Astrocyte (in vitro differentiated cells and primary cell): Measurements from ENCODE around the gene DAP. TPM values are rescaled to one million over a fixed set of nuclear protein-coding genes. Genes with fewer than 3 reads are reported as not detected.

Source experiments
- DNase-seq: peaks from one replicate; pipeline ENCODE4 v3.0.0-alpha.2; 2010; ENCODE audit warnings: low read depth
- FAIRE-seq: peaks from 2 replicates; lab custom pipeline; 2011; peaks lifted over from hg19 to GRCh38; lab: Jason Lieb, UNC
- H2AFZ ChIP-seq: 2 replicates; pipeline ENCODE4 v1.6.0; 2012; ENCODE audit warnings: low read depth, low read length, inconsistent platforms
- H3K27ac ChIP-seq: 2 replicates; pipeline ENCODE4 v1.5.1; 2011; ENCODE audit warnings: low read depth, low read length, inconsistent platforms
- H3K27me3 ChIP-seq: 2 replicates; pipeline ENCODE4 v1.6.0; 2011; ENCODE audit warnings: low read length, inconsistent platforms; ENCODE audit not compliant: insufficient read depth
- H3K36me3 ChIP-seq: 2 replicates; pipeline ENCODE4 v1.5.1; 2011; ENCODE audit warnings: low read length, inconsistent platforms; ENCODE audit not compliant: insufficient read depth
- H3K4me1 ChIP-seq: 2 replicates; pipeline ENCODE4 v1.5.1; 2011; ENCODE audit warnings: low read length, inconsistent platforms; ENCODE audit not compliant: insufficient read depth
- H3K4me2 ChIP-seq: 2 replicates; pipeline ENCODE4 v1.6.0; 2012; ENCODE audit warnings: low read length, inconsistent platforms
- H3K4me3 ChIP-seq: 2 replicates; pipeline ENCODE4 v1.5.1; 2011; ENCODE audit warnings: low read depth, mild to moderate bottlenecking, low read length, inconsistent platforms; ENCODE audit not compliant: insufficient read depth
- H3K79me2 ChIP-seq: 2 replicates; pipeline ENCODE4 v1.6.0; 2012; ENCODE audit warnings: mild to moderate bottlenecking, low read length, inconsistent platforms; ENCODE audit not compliant: insufficient read depth
- H3K9ac ChIP-seq: 2 replicates; pipeline ENCODE4 v1.6.0; 2012; ENCODE audit warnings: mild to moderate bottlenecking, low read length, inconsistent platforms
- H3K9me3 ChIP-seq: 2 replicates; pipeline ENCODE4 v1.5.1; 2012; ENCODE audit warnings: low read depth, mild to moderate bottlenecking, low read length, inconsistent platforms; ENCODE audit not compliant: insufficient read depth
- H4K20me1 ChIP-seq: 2 replicates; pipeline ENCODE4 v1.6.0; 2012; ENCODE audit warnings: low read length, inconsistent platforms; ENCODE audit not compliant: insufficient read depth
- H3K27ac Mint-ChIP-seq: one replicate; pipeline ENCODE4 v1.8.0; 2021; ENCODE audit warnings: mild to moderate bottlenecking, mixed read lengths; ENCODE audit not compliant: unreplicated experiment
- H3K27me3 Mint-ChIP-seq: one replicate; pipeline ENCODE4 v1.8.0; 2021; ENCODE audit warnings: low read depth, mixed read lengths; ENCODE audit not compliant: unreplicated experiment
- H3K36me3 Mint-ChIP-seq: one replicate; pipeline ENCODE4 v1.8.0; 2021; ENCODE audit warnings: low read depth, mixed read lengths; ENCODE audit not compliant: unreplicated experiment
- H3K4me1 Mint-ChIP-seq: one replicate; pipeline ENCODE4 v1.8.0; 2021; ENCODE audit warnings: low read depth, mixed read lengths; ENCODE audit not compliant: unreplicated experiment
- H3K4me3 Mint-ChIP-seq: one replicate; pipeline ENCODE4 v1.8.0; 2021; ENCODE audit warnings: mild to moderate bottlenecking, moderate library complexity, mixed read lengths; ENCODE audit not compliant: unreplicated experiment
- H3K9me3 Mint-ChIP-seq: one replicate; pipeline ENCODE4 v1.8.0; 2021; ENCODE audit warnings: mild to moderate bottlenecking, mixed read lengths; ENCODE audit not compliant: unreplicated experiment
- EZH2 ChIP-seq: IDR thresholded peaks from 2 replicates; pipeline ENCODE4 v1.6.1; 2012; ENCODE audit warnings: mild to moderate bottlenecking, low read length, inconsistent platforms; ENCODE audit not compliant: insufficient read depth
- total RNA-seq: library from RNA; stranded (reverse); gene quantifications from 2 replicates; pipeline ENCODE4 v1.2.1, GENCODE V29; 2021
- TF ChIP-seq, protein P1 (sequence below): IDR thresholded peaks from 2 replicates; pipeline ENCODE4 v1.5.1; 2011; ENCODE audit warnings: low read depth, mild to moderate bottlenecking, inconsistent platforms, low read length, moderate library complexity; ENCODE audit not compliant: insufficient read depth

Gene DAP
- total RNA-seq, 1 donor from 2014 or later, result 239 TPM

DNA sequence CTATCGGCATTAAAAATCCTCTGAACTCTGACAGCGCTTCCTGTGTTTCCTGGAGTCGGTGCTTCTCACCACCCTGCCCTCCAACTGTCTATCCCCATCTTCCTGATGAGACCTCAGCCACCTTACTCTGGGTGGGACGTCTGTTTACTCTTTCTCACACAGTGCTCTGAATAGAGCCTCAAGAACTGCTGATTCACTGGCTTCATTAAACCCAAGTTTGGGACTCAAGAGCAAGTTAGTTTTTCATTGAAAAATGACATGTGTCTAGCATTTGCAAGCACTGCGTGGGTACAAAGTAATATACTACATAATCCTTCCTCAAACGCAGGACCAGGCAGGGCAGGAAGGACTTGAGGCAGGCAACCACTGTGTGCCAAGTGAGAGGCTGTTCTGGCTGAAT is 49.5 kb downstream of the DAP start:
- Histone ChIP-seq H3K4me3 (no peak overlapping the region), H3K4me2 (no peak overlapping the region), H4K20me1 (peaks cover 76% of the 10 kb centered on the region), H3K4me1 (peaks cover 18% of the 10 kb centered on the region), H2AFZ (no peak overlapping the region), H3K9ac (no peak overlapping the region), H3K9me3 (no peaks in the 10 kb centered on the region), H3K36me3 (peaks cover 3% of the 10 kb centered on the region), H3K27ac (no peak overlapping the region), H3K79me2 (peaks cover 48% of the 10 kb centered on the region), H3K27me3 (no peaks in the 10 kb centered on the region)
- FAIRE-seq, result no peak
- Mint-ChIP-seq H3K27ac (no peak overlapping the region), H3K27me3 (no peaks in the 10 kb centered on the region), H3K36me3 (peaks cover 42% of the 10 kb centered on the region), H3K4me1 (peaks cover 13% of the 10 kb centered on the region), H3K9me3 (peaks cover 2% of the 10 kb centered on the region), H3K4me3 (no peak overlapping the region)
- DNase-seq, result no peak
- no peak for TF ChIP-seq EZH2
- TF ChIP-seq, protein P1, sequence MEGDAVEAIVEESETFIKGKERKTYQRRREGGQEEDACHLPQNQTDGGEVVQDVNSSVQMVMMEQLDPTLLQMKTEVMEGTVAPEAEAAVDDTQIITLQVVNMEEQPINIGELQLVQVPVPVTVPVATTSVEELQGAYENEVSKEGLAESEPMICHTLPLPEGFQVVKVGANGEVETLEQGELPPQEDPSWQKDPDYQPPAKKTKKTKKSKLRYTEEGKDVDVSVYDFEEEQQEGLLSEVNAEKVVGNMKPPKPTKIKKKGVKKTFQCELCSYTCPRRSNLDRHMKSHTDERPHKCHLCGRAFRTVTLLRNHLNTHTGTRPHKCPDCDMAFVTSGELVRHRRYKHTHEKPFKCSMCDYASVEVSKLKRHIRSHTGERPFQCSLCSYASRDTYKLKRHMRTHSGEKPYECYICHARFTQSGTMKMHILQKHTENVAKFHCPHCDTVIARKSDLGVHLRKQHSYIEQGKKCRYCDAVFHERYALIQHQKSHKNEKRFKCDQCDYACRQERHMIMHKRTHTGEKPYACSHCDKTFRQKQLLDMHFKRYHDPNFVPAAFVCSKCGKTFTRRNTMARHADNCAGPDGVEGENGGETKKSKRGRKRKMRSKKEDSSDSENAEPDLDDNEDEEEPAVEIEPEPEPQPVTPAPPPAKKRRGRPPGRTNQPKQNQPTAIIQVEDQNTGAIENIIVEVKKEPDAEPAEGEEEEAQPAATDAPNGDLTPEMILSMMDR, result no peak

DNA sequence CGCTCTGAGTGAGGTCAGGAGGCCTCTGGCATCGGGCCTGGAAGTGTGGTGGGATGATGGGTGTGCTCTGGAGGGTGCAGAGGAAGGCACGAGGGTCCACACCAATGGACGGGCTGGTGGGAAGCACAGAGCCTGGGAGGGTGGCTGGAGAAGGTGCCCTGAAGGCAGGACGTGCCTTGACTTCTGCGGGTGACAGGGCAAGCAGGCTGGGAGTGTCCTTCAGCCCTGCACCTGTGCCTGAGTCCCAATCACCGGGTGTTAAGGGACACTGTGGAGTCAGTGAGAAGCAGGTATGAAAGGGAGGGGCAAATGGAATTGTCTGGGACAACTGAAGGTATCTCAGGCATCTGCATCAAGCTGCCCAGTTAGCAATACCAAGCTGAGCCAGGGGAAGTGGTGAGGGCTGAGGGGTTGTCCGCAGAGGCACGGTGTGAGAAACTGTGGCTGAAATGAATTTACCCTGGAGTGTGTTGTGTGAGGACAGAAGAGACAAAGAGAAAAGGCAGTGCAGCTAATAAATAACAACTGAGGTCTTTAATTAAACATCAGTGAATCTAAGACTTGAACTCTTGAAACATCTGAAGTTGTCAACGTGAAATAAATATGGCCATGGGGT is 50.4 kb downstream of the DAP start:
- H3K4me1 ChIP-seq, result peaks cover 26% of the 10 kb centered on the region
- H3K9me3 Mint-ChIP-seq, result peaks cover 2% of the 10 kb centered on the region
- FAIRE-seq, result no peak
- H3K27me3 Mint-ChIP-seq, result no peaks in the 10 kb centered on the region
- no peak overlapping the region for H3K9ac ChIP-seq
- peaks cover 56% of the 10 kb centered on the region for H3K79me2 ChIP-seq
- no peak overlapping the region for H3K4me3 Mint-ChIP-seq
- H3K27ac ChIP-seq, result no peak overlapping the region
- H3K4me1 Mint-ChIP-seq, result peaks cover 18% of the 10 kb centered on the region
- H3K4me3 ChIP-seq, result no peak overlapping the region
- peak overlapping the region; percentile 70 for H3K27ac Mint-ChIP-seq
- no peak overlapping the region for H2AFZ ChIP-seq
- no peaks in the 10 kb centered on the region for H3K27me3 ChIP-seq
- no peak overlapping the region for H3K4me2 ChIP-seq
- no peak for DNase-seq
- TF ChIP-seq EZH2, result no peak
- TF ChIP-seq, protein P1, result no peak
- H3K36me3 Mint-ChIP-seq, result peaks cover 35% of the 10 kb centered on the region
- H3K36me3 ChIP-seq, result peaks cover 3% of the 10 kb centered on the region
- peaks cover 72% of the 10 kb centered on the region for H4K20me1 ChIP-seq
- H3K9me3 ChIP-seq, result no peaks in the 10 kb centered on the region

DNA sequence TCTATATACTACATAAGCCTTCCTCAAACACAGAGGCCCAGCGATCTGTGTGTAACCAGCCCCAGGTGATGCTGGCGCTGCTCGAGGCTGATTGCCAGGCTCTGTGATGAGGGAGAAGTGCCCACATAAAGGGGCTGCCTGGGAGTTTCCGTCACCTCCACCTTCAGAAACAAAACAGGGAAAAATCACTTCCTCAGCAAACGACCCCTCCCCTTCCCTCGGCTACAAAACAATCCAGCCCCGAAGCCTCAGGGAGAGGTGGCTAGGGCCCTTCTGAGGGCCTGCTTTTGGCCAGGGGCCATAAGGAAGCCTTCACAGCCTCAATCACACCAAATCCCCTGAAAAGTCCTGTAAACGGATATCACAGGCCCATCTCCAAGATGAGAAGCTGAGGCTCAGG is 51.1 kb downstream of the DAP start:
- Histone ChIP-seq H3K36me3 (peaks cover under 1% of the 10 kb centered on the region), H3K9me3 (no peaks in the 10 kb centered on the region), H3K27ac (no peak overlapping the region), H3K9ac (no peak overlapping the region), H3K4me1 (peaks cover 33% of the 10 kb centered on the region), H3K4me2 (no peak overlapping the region), H2AFZ (no peak overlapping the region), H3K27me3 (no peaks in the 10 kb centered on the region), H3K4me3 (no peak overlapping the region), H3K79me2 (peaks cover 54% of the 10 kb centered on the region), H4K20me1 (peaks cover 72% of the 10 kb centered on the region)
- H3K4me1 Mint-ChIP-seq, result peaks cover 25% of the 10 kb centered on the region
- FAIRE-seq (no peak), DNase-seq (no peak)
- H3K27ac Mint-ChIP-seq, result no peak overlapping the region
- peaks cover 29% of the 10 kb centered on the region for H3K36me3 Mint-ChIP-seq
- no peak overlapping the region for H3K4me3 Mint-ChIP-seq
- H3K9me3 Mint-ChIP-seq, result peaks cover 2% of the 10 kb centered on the region
- no peak for TF ChIP-seq EZH2
- TF ChIP-seq, protein P1, result no peak
- no peaks in the 10 kb centered on the region for H3K27me3 Mint-ChIP-seq
